Trophoblast cell (in vitro differentiated cells and primary cell): ENCODE measurements around the gene ELAVL1.

Source experiments
- DNase-seq, 2 donors: peaks; one replicate each; pipeline ENCODE4 v3.0.0-alpha.2; 2016
- H2AFZ ChIP-seq: 2 replicates; pipeline ENCODE4 v1.6.1; 2013; ENCODE audit warnings: low read length, moderate library complexity, mild to moderate bottlenecking; ENCODE audit not compliant: insufficient read depth, poor library complexity
- H2AK5ac ChIP-seq: 2 replicates; pipeline ENCODE4 v1.6.1; 2013; ENCODE audit warnings: mild to moderate bottlenecking, low read length
- H2BK120ac ChIP-seq: 2 replicates; pipeline ENCODE4 v1.6.1; 2013; ENCODE audit warnings: low read length, mild to moderate bottlenecking, moderate library complexity; ENCODE audit not compliant: insufficient read depth, poor library complexity
- H2BK12ac ChIP-seq: 2 replicates; pipeline ENCODE4 v1.6.1; 2013; ENCODE audit warnings: mild to moderate bottlenecking, low read length, moderate library complexity
- H2BK5ac ChIP-seq: 2 replicates; pipeline ENCODE4 v1.6.1; 2013; ENCODE audit warnings: low read length, low read depth, moderate library complexity, mild to moderate bottlenecking; ENCODE audit not compliant: poor library complexity
- H3K14ac ChIP-seq: 2 replicates; pipeline ENCODE4 v1.6.1; 2013; ENCODE audit warnings: mild to moderate bottlenecking, low read length
- H3K18ac ChIP-seq: 2 replicates; pipeline ENCODE4 v1.6.1; 2013; ENCODE audit warnings: mild to moderate bottlenecking, low read length
- H3K23ac ChIP-seq: 2 replicates; pipeline ENCODE4 v1.6.1; 2013; ENCODE audit warnings: low read length
- H3K27ac ChIP-seq: 2 replicates; pipeline ENCODE4 v1.5.1; 2013; ENCODE audit warnings: low read depth, mild to moderate bottlenecking, inconsistent platforms, low read length, moderate library complexity
- H3K27me3 ChIP-seq: 2 replicates; pipeline ENCODE4 v1.6.1; 2013; ENCODE audit warnings: inconsistent platforms, mild to moderate bottlenecking, low read length, moderate library complexity; ENCODE audit not compliant: insufficient read depth
- H3K36me3 ChIP-seq, 2 experiments: 1 replicate in 1 of 2; 2 replicates in 1 of 2; pipeline ENCODE4 v1.6.1; 2013; ENCODE audit warnings: low read length in 2 of 2, mild to moderate bottlenecking in 2 of 2, moderate library complexity in 1 of 2; ENCODE audit not compliant: insufficient read depth in 2 of 2, control insufficient read depth in 1 of 2
- H3K4ac ChIP-seq: 2 replicates; pipeline ENCODE4 v1.6.1; 2013; ENCODE audit warnings: low read depth, mild to moderate bottlenecking, low read length, moderate library complexity
- H3K4me1 ChIP-seq, 2 experiments: 1 replicate in 1 of 2; 2 replicates in 1 of 2; pipeline ENCODE4 v1.6.1; 2013; ENCODE audit warnings: low read length in 2 of 2, mild to moderate bottlenecking in 2 of 2, moderate library complexity in 1 of 2; ENCODE audit not compliant: insufficient read depth in 2 of 2, control insufficient read depth in 1 of 2
- H3K4me2 ChIP-seq: 2 replicates; pipeline ENCODE4 v1.6.1; 2013; ENCODE audit warnings: inconsistent platforms, mild to moderate bottlenecking, low read length, moderate library complexity
- H3K4me3 ChIP-seq: 2 replicates; pipeline ENCODE4 v1.5.1; 2013; ENCODE audit warnings: mild to moderate bottlenecking, low read depth, low read length, inconsistent platforms
- H3K79me1 ChIP-seq: one replicate; pipeline ENCODE4 v1.6.1; 2013; ENCODE audit warnings: low read length
- H3K79me2 ChIP-seq: 2 replicates; pipeline ENCODE4 v1.6.1; 2013; ENCODE audit warnings: low read length, mild to moderate bottlenecking; ENCODE audit not compliant: control insufficient read depth, insufficient read depth, poor library complexity
- H3K9ac ChIP-seq: 2 replicates; pipeline ENCODE4 v1.6.1; 2013; ENCODE audit warnings: mild to moderate bottlenecking, low read length
- H3K9me3 ChIP-seq: 2 replicates; pipeline ENCODE4 v1.6.1; 2013; ENCODE audit warnings: low read depth, mild to moderate bottlenecking, control low read depth, inconsistent platforms, low read length; ENCODE audit not compliant: insufficient read depth
- H4K12ac ChIP-seq: 2 replicates; pipeline ENCODE4 v1.6.1; 2013; ENCODE audit warnings: low read depth, mild to moderate bottlenecking, low read length, moderate library complexity
- H4K8ac ChIP-seq: 2 replicates; pipeline ENCODE4 v1.6.1; 2013; ENCODE audit warnings: low read depth, mild to moderate bottlenecking, low read length, moderate library complexity
- H4K91ac ChIP-seq: one replicate; pipeline ENCODE4 v1.6.1; 2013; ENCODE audit warnings: low read depth, mild to moderate bottlenecking, low read length, moderate library complexity
- WGBS: extraction: QIAGEN DNeasy Blood & Tissue Kit; methylation state at CpG from one replicate; pipeline ENCODE4 v1.1.7; 2013; ENCODE audit warnings: missing lambda C conversion rate; ENCODE audit not compliant: insufficient read length, insufficient coverage; ENCODE audit errors: extremely low coverage; 5-methylcytosine and 5-hydroxymethylcytosine counted together

Gene ELAVL1

GRCh38 chr19:7947939-7948338 lies 57.5 kb downstream of the ELAVL1 start:
- H3K4me2 ChIP-seq, result no peak overlapping the region
- no peaks in the 10 kb centered on the region for H3K27me3 ChIP-seq
- WGBS, result no CpG with 5 or more reads among the region's 4 CpGs
- H3K23ac ChIP-seq, result no peak overlapping the region
- H3K27ac ChIP-seq, result no peak overlapping the region
- no peak overlapping the region for H3K4ac ChIP-seq
- H3K9me3 ChIP-seq, result peaks cover 1% of the 10 kb centered on the region
- H3K79me2 ChIP-seq, result peaks cover 5% of the 10 kb centered on the region
- H2BK12ac ChIP-seq, result no peak overlapping the region
- no peak overlapping the region for H4K8ac ChIP-seq
- H4K91ac ChIP-seq, result no peak overlapping the region
- H2AFZ ChIP-seq, result no peak overlapping the region
- no peak overlapping the region for H3K14ac ChIP-seq
- no peak overlapping the region for H2AK5ac ChIP-seq
- H3K79me1 ChIP-seq, result peaks cover 5% of the 10 kb centered on the region
- no peak overlapping the region for H3K4me3 ChIP-seq
- DNase-seq, result no peak
- no peak overlapping the region for H4K12ac ChIP-seq
- no peak overlapping the region for H3K9ac ChIP-seq
- H2BK120ac ChIP-seq, result no peak overlapping the region
- no peaks in the 10 kb centered on the region for H3K4me1 ChIP-seq
- no peaks in the 10 kb centered on the region for H3K36me3 ChIP-seq
- H3K18ac ChIP-seq, result no peak overlapping the region
- H2BK5ac ChIP-seq, result no peak overlapping the region

GRCh38 chr19:7944177-7944761 lies 61.2 kb downstream of the ELAVL1 start:
- WGBS, result no CpG with 5 or more reads among the region's 18 CpGs
- Histone ChIP-seq H3K27me3 (no peaks in the 10 kb centered on the region), H3K9ac (peak overlapping the region; percentile 70), H3K36me3 (peaks cover 14 to 16% of the 10 kb centered on the region in 2 experiments), H3K4ac (no peak overlapping the region), H3K79me1 (peaks cover 5% of the 10 kb centered on the region), H4K91ac (no peak overlapping the region), H3K18ac (no peak overlapping the region), H2BK120ac (no peak overlapping the region), H3K79me2 (peaks cover 5% of the 10 kb centered on the region), H4K12ac (no peak overlapping the region), H4K8ac (no peak overlapping the region), H3K4me1 (no peaks in the 10 kb centered on the region), H3K4me3 (peak overlapping the region; percentile 66), H3K9me3 (peaks cover 1% of the 10 kb centered on the region), H3K27ac (no peak overlapping the region), H2AK5ac (no peak overlapping the region), H3K4me2 (peak overlapping the region; percentile 100), H3K14ac (no peak overlapping the region), H2AFZ (peak overlapping the region; percentile 42), H3K23ac (no peak overlapping the region), H2BK5ac (no peak overlapping the region), H2BK12ac (no peak overlapping the region)
- peak; percentile 93 to 98 for DNase-seq

- H4K12ac ChIP-seq, result peak within 1 kb of the TSS; percentile 87
- DNase-seq, result peak; percentile 100
- no peak within 1 kb of the TSS for H2BK12ac ChIP-seq
- H3K27ac ChIP-seq, result peak within 1 kb of the TSS; percentile 77
- peak within 1 kb of the TSS; percentile 93 for H2BK120ac ChIP-seq
- H4K8ac ChIP-seq, result peak within 1 kb of the TSS; percentile 93
- H3K14ac ChIP-seq, result peak within 1 kb of the TSS; percentile 83
- H3K18ac ChIP-seq, result peak within 1 kb of the TSS; percentile 81
- peak within 1 kb of the TSS; percentile 91 for H4K91ac ChIP-seq
- H2AK5ac ChIP-seq, result peak within 1 kb of the TSS; percentile 87
- peak within 1 kb of the TSS; percentile 100 for H3K4me2 ChIP-seq
- H3K9ac ChIP-seq, result peak within 1 kb of the TSS; percentile 97
- H3K4me1 ChIP-seq, result no peaks in the 10 kb centered on the region
- no peak within 1 kb of the TSS for H3K23ac ChIP-seq
- H3K79me1 ChIP-seq, result peaks cover 5% of the 10 kb centered on the region
- peak within 1 kb of the TSS; percentile 80 for H3K4ac ChIP-seq
- H3K79me2 ChIP-seq, result peaks cover 5% of the 10 kb centered on the region
- no peaks in the 10 kb centered on the region for H3K27me3 ChIP-seq
- H3K9me3 ChIP-seq, result no peaks in the 10 kb centered on the region
- peak within 1 kb of the TSS; percentile 86 for H2BK5ac ChIP-seq
- peak within 1 kb of the TSS; percentile 91 for H3K4me3 ChIP-seq
- no CpG with 5 or more reads among the region's 56 CpGs for WGBS
- peak within 1 kb of the TSS; percentile 80 for H2AFZ ChIP-seq
- peaks cover 14 to 18% of the 10 kb centered on the region in 2 experiments for H3K36me3 ChIP-seq
Observed at GRCh38 chr19:7943444-7944176, 61.8 kb downstream of the ELAVL1 start, which contains the start of gene TIMM44. TIMM44 (minus strand) TSS chr19:7943666; CDS start chr19:7943651, 15 bp downstream.

GRCh38 chr19:7942981-7943443 lies 62.4 kb downstream of the ELAVL1 start:
- no peaks in the 10 kb centered on the region for H3K4me1 ChIP-seq
- H3K79me2 ChIP-seq, result peaks cover 5% of the 10 kb centered on the region
- H2BK5ac ChIP-seq, result peak overlapping the region; percentile 86
- H3K14ac ChIP-seq, result peak overlapping the region; percentile 83
- H3K4me2 ChIP-seq, result peak overlapping the region; percentile 83
- H3K9me3 ChIP-seq, result no peaks in the 10 kb centered on the region
- no peaks in the 10 kb centered on the region for H3K27me3 ChIP-seq
- H3K18ac ChIP-seq, result peak overlapping the region; percentile 81
- peak overlapping the region; percentile 80 for H2AFZ ChIP-seq
- peak overlapping the region; percentile 93 for H2BK120ac ChIP-seq
- WGBS, result no CpG with 5 or more reads among the region's 33 CpGs
- peaks cover 5% of the 10 kb centered on the region for H3K79me1 ChIP-seq
- H3K36me3 ChIP-seq, result peaks cover 17 to 20% of the 10 kb centered on the region in 2 experiments
- peak overlapping the region; percentile 93 for H4K8ac ChIP-seq
- H4K12ac ChIP-seq, result peak overlapping the region; percentile 87
- peak overlapping the region; percentile 97 for H3K9ac ChIP-seq
- peak overlapping the region; percentile 80 for H3K4ac ChIP-seq
- H3K23ac ChIP-seq, result no peak overlapping the region
- H2AK5ac ChIP-seq, result peak overlapping the region; percentile 87
- H3K27ac ChIP-seq, result peak overlapping the region; percentile 77
- H3K4me3 ChIP-seq, result peak overlapping the region; percentile 91
- peak overlapping the region; percentile 91 for H4K91ac ChIP-seq
- H2BK12ac ChIP-seq, result no peak overlapping the region
- DNase-seq, result peak in 1 of 2 donors; percentile 11
